Activated naive CD4-positive, alpha-beta T cell treated with anti-CD3 and anti-CD28 coated beads, Interleukin-2, amount 50 U/mL, for 24 hours (primary cell): ENCODE measurements around the gene CAVIN3.
"Not testable (repeated sequence)": the region's sequence is repeated elsewhere in the genome, so short reads cannot be mapped to it uniquely, and the experiment has no call there.

Experiments used
- H3K27ac Mint-ChIP-seq: one replicate; pipeline ENCODE4 v1.8.0; 2021; ENCODE audit warnings: mild to moderate bottlenecking, mixed read lengths
- H3K27me3 Mint-ChIP-seq: one replicate; pipeline ENCODE4 v1.8.0; 2021; ENCODE audit warnings: mixed read lengths
- H3K36me3 Mint-ChIP-seq: one replicate; pipeline ENCODE4 v1.8.0; 2021; ENCODE audit warnings: mixed read lengths
- H3K4me1 Mint-ChIP-seq: one replicate; pipeline ENCODE4 v1.8.0; 2021; ENCODE audit warnings: mixed read lengths
- H3K4me3 Mint-ChIP-seq: one replicate; pipeline ENCODE4 v1.8.0; 2021; ENCODE audit warnings: mild to moderate bottlenecking, mixed read lengths
- H3K9me3 Mint-ChIP-seq: one replicate; pipeline ENCODE4 v1.8.0; 2021; ENCODE audit warnings: mixed read lengths

Gene CAVIN3

GRCh38 chr11:6305297-6305696 is 15.0 kb downstream of the CAVIN3 start:
- Mint-ChIP-seq H3K4me1 (no peaks in the 10 kb centered on the region), H3K9me3 (no peaks in the 10 kb centered on the region), H3K4me3 (no peak overlapping the region), H3K36me3 (no peaks in the 10 kb centered on the region), H3K27ac (no peak overlapping the region), H3K27me3 (peaks cover 10% of the 10 kb centered on the region)

GRCh38 chr11:6303661-6304060 is 16.6 kb downstream of the CAVIN3 start:
- H3K27me3 Mint-ChIP-seq = peaks cover 7% of the 10 kb centered on the region
- no peak overlapping the region for H3K27ac Mint-ChIP-seq
- H3K4me3 Mint-ChIP-seq = no peak overlapping the region
- no peaks in the 10 kb centered on the region for H3K36me3 Mint-ChIP-seq
- no peaks in the 10 kb centered on the region for H3K9me3 Mint-ChIP-seq
- H3K4me1 Mint-ChIP-seq = no peaks in the 10 kb centered on the region

DNA sequence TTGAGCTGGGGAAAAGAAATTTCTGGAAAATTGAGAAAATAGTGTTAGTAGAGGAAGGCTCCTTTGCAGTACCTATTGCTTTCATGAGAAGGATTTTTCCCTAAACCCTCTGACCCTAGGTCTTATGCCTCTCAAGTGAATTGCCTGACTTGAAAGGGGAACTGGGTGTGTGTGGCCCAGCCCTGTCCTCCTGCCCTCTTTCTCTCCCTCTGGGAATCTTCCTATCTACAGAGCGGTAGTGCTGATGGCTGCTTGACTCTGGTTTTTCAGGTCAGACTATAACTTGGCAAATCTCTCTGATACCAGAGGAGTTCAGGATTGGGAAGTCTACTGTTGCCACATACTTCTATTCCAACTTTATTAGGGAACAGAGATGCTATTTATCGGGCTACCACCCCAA is 19.2 kb downstream of the CAVIN3 start:
- Mint-ChIP-seq H3K27me3 (peaks cover 5% of the 10 kb centered on the region), H3K4me1 (no peaks in the 10 kb centered on the region), H3K27ac (no peak overlapping the region), H3K4me3 (no peak overlapping the region), H3K9me3 (no peaks in the 10 kb centered on the region), H3K36me3 (no peaks in the 10 kb centered on the region)

GRCh38 chr11:6300325-6300724 is 20.0 kb downstream of the CAVIN3 start:
- Mint-ChIP-seq H3K27me3 (peaks cover 2% of the 10 kb centered on the region), H3K9me3 (no peaks in the 10 kb centered on the region), H3K27ac (no peak overlapping the region), H3K4me1 (no peaks in the 10 kb centered on the region), H3K36me3 (no peaks in the 10 kb centered on the region), H3K4me3 (no peak overlapping the region)

DNA sequence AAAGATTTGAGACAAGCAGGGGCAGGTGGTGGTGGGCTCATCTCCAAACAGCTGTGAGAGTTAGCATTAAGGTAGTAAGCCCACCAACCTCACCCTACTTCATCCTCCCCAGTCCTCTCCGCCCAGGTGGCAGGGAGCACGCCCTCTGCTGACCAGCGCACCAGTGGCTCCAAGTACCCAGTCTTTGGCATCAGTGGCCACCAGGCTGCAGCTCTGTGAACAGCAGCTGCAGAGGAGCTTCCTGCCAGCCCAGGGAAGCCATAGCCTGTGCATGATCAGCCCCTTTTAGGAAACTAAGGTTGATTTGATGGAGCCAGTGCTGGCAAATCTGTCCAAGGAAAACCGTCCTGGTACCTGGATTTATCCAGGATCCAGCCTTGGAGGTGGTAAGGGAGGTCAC is 21.7 kb downstream of the CAVIN3 start:
- H3K9me3 Mint-ChIP-seq = no peaks in the 10 kb centered on the region
- no peaks in the 10 kb centered on the region for H3K4me1 Mint-ChIP-seq
- H3K27ac Mint-ChIP-seq = no peak overlapping the region
- H3K36me3 Mint-ChIP-seq = no peaks in the 10 kb centered on the region
- H3K4me3 Mint-ChIP-seq = no peak overlapping the region
- H3K27me3 Mint-ChIP-seq = peaks cover 2% of the 10 kb centered on the region

DNA sequence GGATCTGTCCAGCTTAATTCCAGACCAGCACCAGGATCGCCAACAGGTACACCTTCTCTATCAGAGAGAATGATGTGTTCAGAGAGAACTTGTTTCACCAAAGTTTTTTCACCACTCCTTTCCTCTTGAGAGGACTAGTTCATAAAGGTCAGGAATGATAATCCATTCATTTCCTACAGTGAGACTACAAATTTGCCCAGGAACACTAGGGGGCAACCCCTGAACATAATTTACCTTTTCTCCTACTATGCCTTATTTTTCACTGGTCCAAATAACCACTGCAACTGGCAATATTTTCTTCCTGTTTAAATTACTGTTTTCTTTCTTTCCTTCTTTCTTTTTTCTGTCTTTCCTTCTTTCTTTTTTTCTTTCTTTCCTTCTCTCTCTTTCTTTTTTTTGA is 22.5 kb downstream of the CAVIN3 start:
- Mint-ChIP-seq H3K27ac (no peak overlapping the region), H3K9me3 (no peaks in the 10 kb centered on the region), H3K4me3 (no peak overlapping the region), H3K36me3 (no peaks in the 10 kb centered on the region), H3K4me1 (no peaks in the 10 kb centered on the region), H3K27me3 (peaks cover 2% of the 10 kb centered on the region)

DNA sequence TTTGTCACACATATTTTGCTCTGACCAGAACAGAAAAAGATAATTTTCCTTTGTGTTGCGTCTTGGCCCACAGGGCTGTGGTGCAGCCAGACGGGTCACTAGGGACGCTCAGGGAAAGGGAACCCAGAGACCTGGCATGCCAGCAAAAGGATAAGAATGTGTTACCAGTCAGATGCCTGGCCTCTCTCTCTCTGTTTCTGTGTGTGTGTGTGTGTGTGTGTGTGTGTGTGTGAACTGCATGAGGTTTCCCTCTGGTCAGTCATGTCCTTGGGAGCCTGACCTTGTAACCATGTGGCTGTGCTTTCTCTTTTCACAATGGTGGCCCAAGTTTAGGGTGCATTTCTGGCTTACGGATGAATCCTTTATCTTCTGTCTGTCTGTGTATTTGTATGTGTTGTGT is 35.3 kb downstream of the CAVIN3 start:
- no peak overlapping the region for H3K4me3 Mint-ChIP-seq
- peaks cover 28% of the 10 kb centered on the region for H3K27me3 Mint-ChIP-seq

DNA sequence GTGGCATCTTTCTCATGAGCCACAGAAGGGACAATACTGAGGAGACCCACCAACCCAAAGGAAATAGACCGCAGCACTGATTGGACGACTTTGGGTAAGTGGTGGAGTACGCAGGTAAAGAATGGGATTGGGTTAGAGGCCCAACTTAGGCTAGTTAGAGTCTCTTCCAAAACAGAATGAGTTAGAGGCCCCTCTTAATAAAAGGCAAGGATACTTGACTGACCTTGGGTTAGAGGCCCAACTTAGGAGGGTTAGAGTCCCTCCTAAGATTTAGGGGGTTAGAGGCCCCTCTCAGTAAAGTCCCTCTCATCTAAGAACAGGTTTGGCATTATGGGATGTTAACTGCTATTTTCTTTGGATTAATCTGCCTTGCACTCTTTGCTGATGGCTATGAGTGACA is 36.1 kb downstream of the CAVIN3 start:
- no peak overlapping the region for H3K27ac Mint-ChIP-seq
- H3K4me1 Mint-ChIP-seq = no peaks in the 10 kb centered on the region
- H3K27me3 Mint-ChIP-seq = peaks cover 28% of the 10 kb centered on the region
- H3K36me3 Mint-ChIP-seq = peaks cover 2% of the 10 kb centered on the region
- H3K9me3 Mint-ChIP-seq = no peaks in the 10 kb centered on the region
- no peak overlapping the region for H3K4me3 Mint-ChIP-seq

More for the DNA sequence above, 35.3 kb downstream of the CAVIN3 start:
- Mint-ChIP-seq H3K36me3 (peaks cover 2% of the 10 kb centered on the region), H3K4me1 (no peaks in the 10 kb centered on the region), H3K9me3 (no peaks in the 10 kb centered on the region), H3K27ac (no peak overlapping the region)

DNA sequence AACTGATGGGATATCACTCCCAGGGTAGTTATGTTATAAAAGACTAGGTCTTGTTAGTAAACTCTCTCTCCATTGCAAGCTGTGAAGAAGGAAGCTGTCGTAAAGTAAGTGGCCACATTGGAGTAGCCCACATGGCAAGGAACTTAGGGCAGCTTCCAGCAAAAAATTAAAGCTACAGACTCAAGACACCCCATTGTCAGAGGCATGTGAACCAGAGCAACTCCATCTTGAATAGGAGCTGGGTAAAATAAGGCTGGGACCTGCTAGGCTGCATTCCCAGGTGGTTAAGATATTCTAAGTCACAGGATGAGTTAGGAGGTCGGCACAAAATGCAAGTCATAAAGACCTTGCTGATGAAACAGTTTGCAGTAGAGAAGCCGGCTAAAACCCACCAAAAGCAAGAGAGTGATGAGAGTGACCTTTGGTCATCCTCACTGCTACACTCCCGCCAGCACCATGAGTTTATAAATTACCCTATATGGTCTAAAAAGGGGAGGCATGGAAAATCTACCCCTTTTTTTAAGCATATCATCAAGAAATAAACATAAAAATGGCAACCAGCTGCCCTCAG is 36.8 kb downstream of the CAVIN3 start:
- H3K36me3 Mint-ChIP-seq = peaks cover 2% of the 10 kb centered on the region
- no peaks in the 10 kb centered on the region for H3K4me1 Mint-ChIP-seq
- no peaks in the 10 kb centered on the region for H3K9me3 Mint-ChIP-seq
- no peak overlapping the region for H3K4me3 Mint-ChIP-seq
- no peak overlapping the region for H3K27ac Mint-ChIP-seq
- peaks cover 29% of the 10 kb centered on the region for H3K27me3 Mint-ChIP-seq

GRCh38 chr11:6280809-6281208 is 39.5 kb downstream of the CAVIN3 start:
- peaks cover 41% of the 10 kb centered on the region for H3K27me3 Mint-ChIP-seq
- H3K9me3 Mint-ChIP-seq, H3K27ac Mint-ChIP-seq, H3K36me3 Mint-ChIP-seq, H3K4me3 Mint-ChIP-seq, H3K4me1 Mint-ChIP-seq: not testable (repeated sequence)

GRCh38 chr11:6273188-6273587 is 47.1 kb downstream of the CAVIN3 start:
- H3K27ac Mint-ChIP-seq = no peak overlapping the region
- H3K9me3 Mint-ChIP-seq = no peaks in the 10 kb centered on the region
- peaks cover 31% of the 10 kb centered on the region for H3K27me3 Mint-ChIP-seq
- no peaks in the 10 kb centered on the region for H3K36me3 Mint-ChIP-seq
- no peaks in the 10 kb centered on the region for H3K4me1 Mint-ChIP-seq
- no peak overlapping the region for H3K4me3 Mint-ChIP-seq

DNA sequence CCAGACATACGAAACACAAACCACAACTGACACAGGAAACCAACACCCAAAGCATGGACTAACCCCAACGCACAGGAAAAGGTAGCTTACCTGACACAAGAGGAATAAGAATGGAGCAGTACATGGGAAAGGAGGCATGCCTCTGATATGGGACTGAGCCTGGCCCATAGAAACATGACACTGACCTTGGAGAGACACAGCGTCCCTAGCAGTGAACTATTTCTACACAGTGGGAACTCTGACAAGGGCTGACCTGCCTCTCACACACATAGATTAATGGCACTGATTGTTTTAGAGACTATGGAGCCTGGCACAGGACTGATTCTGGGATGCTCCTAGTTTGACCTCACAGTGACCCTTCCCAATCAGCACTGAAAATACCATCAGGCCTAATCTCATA is 48.7 kb downstream of the CAVIN3 start:
- no peaks in the 10 kb centered on the region for H3K36me3 Mint-ChIP-seq
- no peak overlapping the region for H3K27ac Mint-ChIP-seq
- H3K4me1 Mint-ChIP-seq = no peaks in the 10 kb centered on the region
- no peaks in the 10 kb centered on the region for H3K9me3 Mint-ChIP-seq
- no peak overlapping the region for H3K4me3 Mint-ChIP-seq
- H3K27me3 Mint-ChIP-seq = peaks cover 22% of the 10 kb centered on the region

DNA sequence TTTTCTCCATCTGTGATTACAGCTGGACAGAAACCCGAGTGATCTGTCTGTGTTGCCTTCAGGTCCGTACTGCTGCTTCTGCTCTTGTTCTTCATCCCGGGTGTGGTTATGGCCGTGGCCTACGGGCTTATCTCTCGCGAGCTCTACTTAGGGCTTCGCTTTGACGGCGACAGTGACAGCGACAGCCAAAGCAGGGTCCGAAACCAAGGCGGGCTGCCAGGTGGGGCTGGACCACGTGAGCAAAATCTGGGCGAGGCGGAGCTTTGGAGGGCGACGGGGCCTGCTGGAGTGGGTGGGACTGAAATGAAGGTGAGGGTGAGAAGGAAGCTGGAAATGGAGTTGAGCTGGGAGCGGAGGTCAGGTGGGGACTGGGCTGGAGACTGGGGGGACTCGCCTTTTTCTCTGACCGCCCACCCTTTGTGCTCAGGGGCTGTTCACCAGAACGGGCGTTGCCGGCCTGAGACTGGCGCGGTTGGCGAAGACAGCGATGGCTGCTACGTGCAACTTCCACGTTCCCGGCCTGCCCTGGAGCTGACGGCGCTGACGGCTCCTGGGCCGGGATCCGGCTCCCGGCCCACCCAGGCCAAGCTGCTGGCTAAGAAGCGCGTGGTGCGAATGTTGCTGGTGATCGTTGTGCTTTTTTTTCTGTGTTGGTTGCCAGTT is 49.6 kb downstream of the CAVIN3 start:
- H3K27me3 Mint-ChIP-seq = peaks cover 19% of the 10 kb centered on the region
- no peaks in the 10 kb centered on the region for H3K4me1 Mint-ChIP-seq
- no peak overlapping the region for H3K4me3 Mint-ChIP-seq
- no peaks in the 10 kb centered on the region for H3K9me3 Mint-ChIP-seq
- no peak overlapping the region for H3K27ac Mint-ChIP-seq
- no peaks in the 10 kb centered on the region for H3K36me3 Mint-ChIP-seq

- Mint-ChIP-seq H3K4me3 (no peak overlapping the region), H3K4me1 (no peaks in the 10 kb centered on the region), H3K27ac (no peak overlapping the region), H3K27me3 (peaks cover 14% of the 10 kb centered on the region), H3K9me3 (no peaks in the 10 kb centered on the region), H3K36me3 (no peaks in the 10 kb centered on the region)
These were observed 50.3 kb downstream of the CAVIN3 start for GRCh38 chr11:6269994-6270393.
